GM18870 (cell line): Measurements from ENCODE around the gene NHLRC1.

Experiments
- ATAC-seq: cut with Tn5 transposase; IDR thresholded peaks from one replicate; pipeline ENCODE4 v1.9.1; 2021; ENCODE audit warnings: moderate library complexity; ENCODE audit not compliant: unreplicated experiment

Gene NHLRC1

DNA sequence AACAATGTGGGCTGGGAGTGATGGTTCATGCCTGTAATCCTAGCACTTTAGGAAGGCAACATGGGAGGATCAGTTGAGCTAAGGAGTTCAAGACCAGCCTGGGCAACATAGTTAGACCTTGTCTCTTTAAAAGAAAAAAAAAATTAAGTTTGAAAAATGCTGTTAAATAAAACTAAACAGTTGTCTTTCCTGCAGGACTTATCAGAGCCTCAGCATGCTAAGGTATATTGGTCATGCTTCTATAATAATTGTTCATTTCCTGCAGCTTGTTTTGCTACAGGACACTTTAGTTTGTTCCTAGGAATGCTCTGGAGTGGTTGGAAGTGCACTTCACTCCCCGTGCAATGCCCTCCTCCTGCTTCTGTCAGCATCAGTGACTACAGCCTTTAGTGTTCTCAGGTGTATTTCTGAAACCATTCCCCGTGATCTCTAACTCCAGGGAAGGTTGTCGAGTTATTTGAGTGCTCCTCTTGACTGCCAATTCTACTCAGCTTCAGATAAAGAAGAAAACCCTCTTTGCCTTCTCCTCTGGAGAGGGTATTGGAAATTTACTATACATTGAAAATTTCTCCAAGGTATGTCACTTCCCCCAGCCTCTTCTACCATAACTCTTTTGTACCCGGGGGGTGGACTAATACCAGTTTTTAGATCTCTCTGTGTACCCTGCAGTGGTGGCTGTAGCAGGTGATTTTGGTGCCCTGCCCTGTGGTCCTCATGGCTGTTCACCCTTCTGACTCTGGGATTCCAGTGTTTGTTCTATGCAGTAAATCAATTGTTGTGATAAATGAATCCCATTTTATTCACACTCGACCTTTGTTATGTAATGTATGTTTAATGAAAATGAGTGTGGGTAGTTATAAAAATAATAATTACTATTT lies 33.8 kb downstream of the NHLRC1 start:
- no peak for ATAC-seq

DNA sequence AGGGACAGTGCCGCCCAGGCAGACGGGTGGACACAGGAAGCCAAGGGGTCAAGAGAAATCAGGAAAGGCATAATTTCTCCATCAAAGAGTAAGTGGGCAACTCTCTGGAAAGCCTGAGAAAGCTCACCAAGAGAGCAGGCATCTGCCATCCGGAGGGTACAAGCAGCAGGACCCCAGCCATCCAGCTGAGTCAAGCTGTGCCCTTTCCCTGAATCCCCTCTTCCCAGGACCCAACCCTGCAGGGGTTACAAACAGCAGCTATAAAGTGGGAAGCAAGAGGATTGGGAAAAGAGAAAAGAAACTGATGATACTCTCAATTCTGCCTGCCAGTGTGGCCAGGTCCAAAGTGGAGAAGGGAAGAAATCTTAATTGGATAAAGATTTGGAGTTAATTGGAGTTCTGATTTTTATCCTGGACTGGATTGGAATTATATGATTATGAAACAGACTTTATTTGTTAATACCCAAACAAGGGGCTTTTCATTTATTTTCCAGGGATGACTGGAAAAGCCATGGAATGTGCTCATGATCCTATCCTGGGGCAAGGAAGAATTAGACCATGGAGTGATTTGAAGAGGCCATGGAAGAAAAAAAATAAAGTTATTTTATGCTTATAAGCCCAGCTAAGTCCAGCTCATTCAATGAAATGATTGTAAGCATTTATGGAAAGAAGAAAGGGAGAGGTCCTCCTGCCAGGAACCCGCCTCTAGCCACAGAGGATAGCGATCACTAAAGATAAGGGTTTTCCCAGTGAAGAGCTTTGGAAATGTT lies 34.9 kb downstream of the NHLRC1 start:
- no peak for ATAC-seq

DNA sequence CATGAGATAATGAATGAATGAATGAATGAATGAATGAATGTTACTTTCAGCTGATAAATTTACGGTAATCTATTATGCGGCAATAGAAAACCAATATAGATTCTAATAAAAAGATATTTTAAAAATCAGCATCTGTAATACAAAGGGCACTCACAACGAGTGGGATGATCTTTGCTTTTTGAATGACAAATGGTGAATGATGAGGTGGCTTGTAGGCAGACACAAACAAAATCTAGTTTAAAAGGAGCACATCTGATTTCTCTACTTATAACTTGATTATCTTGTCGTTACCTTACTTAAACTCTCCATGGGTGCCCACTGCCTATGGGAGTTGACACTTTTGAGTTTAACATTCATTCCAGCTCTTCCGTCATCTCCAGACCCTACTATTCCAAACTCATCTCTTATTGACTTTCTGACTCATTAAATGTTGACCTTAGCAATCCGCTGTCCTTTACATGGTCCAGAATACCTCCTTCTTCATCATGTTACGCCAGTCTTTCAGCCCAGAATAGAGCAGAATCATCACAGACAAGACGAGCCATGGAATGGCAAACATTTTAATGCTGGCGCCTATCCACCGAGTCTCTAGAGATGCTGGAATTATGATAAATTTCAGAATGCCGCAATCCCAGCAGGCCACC lies 41.3 kb downstream of the NHLRC1 start:
- ATAC-seq, result no peak

DNA sequence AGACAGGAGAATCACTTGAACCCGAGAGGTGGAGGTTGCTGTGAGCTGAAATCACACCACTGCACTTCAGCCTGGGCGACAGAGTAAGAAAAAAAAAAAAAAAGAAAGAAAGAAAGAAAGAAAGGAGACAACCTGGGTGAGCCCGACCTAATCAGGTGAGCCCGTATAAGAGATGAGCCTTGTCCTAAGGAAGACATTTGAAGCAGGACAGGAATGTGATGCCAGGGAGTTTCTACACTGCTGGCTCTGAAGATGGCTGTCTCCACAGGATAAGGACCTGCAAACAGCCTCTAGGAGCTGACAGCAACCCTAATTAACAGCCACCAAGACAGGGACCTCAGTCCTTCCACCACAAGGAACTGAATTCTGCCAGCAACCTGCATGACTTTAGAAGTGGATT lies 41.9 kb downstream of the NHLRC1 start:
- no peak for ATAC-seq

DNA sequence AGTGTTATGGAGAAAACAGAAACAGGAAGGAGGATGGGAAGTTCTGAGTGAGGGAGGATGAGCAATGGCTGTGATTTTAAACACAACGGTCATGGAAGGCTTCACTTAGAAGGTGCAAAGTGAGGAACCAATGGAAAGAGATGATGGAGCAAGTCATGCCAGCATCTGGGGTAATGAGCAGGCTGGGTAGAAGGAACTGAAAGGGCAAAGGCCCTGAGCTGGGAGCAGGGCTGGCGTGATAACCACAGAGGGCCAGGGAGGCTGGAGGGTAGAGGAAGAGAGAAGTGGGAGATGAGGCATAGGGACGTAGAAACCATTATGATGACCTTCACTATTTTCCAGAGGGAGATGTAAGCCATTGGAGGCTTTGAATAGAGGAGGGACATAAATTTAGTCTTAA lies 43.6 kb downstream of the NHLRC1 start:
- no peak for ATAC-seq

DNA sequence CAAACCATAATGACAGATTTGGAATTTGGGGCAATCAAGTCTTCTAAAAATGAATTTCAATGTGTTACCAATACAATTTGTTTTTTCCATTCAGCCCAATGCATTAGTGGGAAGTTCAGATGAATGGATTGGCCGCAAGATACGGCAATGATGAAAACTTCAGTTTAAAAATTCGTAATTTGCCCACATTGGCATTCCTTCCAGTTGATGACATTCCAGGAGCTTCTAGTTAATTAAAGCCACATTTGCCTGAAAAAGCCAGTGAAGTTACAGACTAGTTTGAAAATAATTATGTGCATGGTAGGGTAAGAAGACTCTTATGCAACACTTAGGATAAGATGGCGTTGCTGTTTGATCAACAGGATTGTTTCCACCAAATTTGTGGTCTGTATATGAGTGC lies 46.2 kb downstream of the NHLRC1 start:
- ATAC-seq, result no peak

DNA sequence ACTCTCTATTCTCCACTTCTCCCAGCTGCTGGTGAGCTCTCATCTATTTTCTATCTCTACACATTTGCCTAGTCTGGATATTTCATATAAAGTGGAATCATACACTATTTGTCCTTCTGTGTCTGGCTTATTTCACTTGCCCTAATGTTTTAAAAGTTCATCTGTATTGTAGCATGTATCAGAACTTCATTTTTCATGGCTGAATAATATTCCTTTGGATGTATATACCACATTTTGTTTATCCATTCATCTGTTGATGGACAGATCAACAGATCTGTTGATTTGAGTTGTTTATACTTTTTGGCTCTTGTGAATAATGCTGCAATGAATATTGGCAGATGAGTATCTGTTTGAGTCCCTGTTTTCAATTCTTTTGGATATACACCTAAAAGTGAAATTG lies 49.6 kb downstream of the NHLRC1 start:
- ATAC-seq, result no peak

DNA sequence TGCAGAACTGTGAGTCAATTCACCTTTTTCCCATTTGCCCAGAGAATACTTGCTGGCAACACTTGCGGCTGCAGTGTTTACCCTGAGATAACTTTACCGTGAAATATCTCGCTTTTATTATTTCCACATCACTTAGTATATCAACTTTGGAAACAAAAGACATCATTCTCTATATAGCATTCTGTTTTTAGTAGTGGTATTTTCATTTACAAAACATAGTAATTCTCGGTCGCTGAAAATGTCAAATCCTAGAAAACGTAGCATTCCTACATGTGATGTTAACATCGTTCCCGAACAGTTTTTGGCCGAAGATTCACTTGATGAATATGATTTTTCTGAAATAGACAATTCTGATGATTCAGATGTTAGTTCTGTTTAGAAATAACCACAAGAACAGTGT lies 52.0 kb downstream of the NHLRC1 start:
- ATAC-seq, result no peak
